AG09319 (cell line): ENCODE data around the gene SNX18.

Experiments
- DNase-seq: peaks from one replicate; pipeline ENCODE4 v3.0.0-alpha.2; 2010; ENCODE audit warnings: low read depth; ENCODE audit errors: extremely low read depth
- TF ChIP-seq, protein P1 (sequence below): IDR thresholded peaks from 2 replicates; pipeline ENCODE4 v1.5.1; 2011; ENCODE audit warnings: low read depth, mild to moderate bottlenecking, inconsistent platforms, low read length, moderate library complexity

The SNX18 gene

DNA sequence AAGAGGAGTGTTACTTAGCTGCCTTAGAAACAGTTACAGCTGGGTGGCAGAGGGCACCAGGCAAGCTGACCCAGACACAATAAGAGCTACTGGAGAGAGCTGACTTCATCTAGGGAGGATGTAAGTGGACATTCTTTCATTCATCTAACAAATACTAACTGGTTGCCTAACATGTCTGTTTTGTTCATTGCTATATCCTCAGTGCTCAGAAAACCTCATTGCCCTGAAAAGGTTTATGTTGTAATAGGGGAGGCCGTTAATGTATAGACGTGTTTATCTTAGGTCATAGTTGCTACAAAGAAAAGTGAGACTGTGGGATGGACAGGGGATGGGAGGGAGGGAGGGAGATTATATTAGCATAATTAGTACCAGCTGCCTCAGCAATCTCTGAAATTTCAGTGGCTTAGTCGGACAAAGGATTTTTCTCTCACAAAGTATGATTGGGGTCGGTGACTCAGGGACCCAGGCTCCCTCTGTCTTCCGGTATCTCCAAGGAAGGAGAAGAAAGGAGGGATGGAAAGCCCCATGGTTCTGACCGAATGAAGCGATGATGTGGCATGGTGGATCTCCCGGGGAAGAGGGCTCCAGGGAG is 2.6 kb upstream of the SNX18 start:
- no peak for DNase-seq
- TF ChIP-seq, protein P1, sequence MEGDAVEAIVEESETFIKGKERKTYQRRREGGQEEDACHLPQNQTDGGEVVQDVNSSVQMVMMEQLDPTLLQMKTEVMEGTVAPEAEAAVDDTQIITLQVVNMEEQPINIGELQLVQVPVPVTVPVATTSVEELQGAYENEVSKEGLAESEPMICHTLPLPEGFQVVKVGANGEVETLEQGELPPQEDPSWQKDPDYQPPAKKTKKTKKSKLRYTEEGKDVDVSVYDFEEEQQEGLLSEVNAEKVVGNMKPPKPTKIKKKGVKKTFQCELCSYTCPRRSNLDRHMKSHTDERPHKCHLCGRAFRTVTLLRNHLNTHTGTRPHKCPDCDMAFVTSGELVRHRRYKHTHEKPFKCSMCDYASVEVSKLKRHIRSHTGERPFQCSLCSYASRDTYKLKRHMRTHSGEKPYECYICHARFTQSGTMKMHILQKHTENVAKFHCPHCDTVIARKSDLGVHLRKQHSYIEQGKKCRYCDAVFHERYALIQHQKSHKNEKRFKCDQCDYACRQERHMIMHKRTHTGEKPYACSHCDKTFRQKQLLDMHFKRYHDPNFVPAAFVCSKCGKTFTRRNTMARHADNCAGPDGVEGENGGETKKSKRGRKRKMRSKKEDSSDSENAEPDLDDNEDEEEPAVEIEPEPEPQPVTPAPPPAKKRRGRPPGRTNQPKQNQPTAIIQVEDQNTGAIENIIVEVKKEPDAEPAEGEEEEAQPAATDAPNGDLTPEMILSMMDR, result peak; percentile 3

DNA sequence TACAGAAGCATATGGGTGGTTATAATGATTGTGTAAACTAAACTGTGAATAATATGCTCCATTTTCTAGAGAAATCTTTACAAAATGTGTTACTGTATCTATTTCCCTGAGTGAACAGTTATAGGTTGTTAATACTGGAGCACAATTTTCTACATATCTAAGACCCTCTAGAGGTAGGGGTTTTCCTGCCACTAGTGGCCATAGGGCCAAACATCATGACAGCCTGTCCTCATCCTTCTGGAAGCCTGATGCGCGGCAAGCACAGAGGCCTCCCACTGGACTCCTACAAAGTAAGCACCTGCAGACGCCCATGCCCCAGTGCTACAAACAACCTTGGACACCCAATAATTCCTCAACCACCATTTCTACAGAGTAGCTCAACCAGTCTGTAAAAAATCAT is 1.9 kb upstream of the SNX18 start:
- no peak for DNase-seq

DNA sequence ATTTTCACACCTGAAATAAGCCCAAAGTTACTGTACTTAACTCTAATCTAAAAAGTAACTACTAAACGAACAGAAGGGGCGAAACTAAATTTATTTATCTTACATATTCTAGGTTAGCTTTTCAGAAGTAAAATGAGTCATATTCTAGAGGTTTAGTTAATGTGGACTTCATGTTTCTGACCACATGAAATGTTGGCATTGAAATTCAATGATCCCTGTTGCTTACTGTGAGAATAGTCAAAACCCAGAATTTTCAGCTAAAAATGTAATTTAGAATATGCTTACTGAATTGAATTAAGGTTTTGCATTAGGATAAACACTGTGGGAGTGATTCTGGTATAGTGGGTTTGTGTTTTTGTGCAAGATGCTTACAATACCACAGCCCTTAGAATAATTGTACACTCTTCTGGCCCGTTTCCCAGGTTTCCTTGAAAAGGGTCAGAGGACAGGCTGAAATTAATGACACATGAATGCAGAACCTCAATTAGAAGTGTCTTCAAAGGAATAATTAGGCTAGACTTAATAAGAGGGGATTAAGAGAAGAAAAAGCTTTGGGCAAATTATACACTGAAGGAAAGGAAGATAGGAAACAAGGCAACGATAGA is 1.4 kb upstream of the SNX18 start:
- DNase-seq, result no peak
- TF ChIP-seq, protein P1, result no peak

More for the DNA sequence above, 1.9 kb upstream of the SNX18 start:
- TF ChIP-seq, protein P1, result no peak

DNA sequence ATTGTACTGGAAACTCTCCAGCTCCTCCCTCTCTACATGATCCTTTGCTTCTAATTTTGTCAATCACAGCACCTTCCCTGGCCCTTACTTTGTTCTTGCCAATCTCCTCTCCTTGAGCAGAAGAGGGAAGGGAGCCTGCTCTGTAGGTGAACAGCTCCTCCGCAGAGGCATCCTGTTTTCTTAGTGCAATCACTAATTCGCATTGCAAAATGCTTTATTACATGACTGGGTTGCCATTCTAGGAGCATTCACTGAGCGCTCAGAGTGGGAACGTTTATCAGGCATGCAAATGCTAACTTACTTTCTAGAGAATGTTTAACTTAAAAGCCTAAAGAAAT is 416 bp upstream of the SNX18 start:
- TF ChIP-seq, protein P1, result no peak
- DNase-seq, result no peak

DNA sequence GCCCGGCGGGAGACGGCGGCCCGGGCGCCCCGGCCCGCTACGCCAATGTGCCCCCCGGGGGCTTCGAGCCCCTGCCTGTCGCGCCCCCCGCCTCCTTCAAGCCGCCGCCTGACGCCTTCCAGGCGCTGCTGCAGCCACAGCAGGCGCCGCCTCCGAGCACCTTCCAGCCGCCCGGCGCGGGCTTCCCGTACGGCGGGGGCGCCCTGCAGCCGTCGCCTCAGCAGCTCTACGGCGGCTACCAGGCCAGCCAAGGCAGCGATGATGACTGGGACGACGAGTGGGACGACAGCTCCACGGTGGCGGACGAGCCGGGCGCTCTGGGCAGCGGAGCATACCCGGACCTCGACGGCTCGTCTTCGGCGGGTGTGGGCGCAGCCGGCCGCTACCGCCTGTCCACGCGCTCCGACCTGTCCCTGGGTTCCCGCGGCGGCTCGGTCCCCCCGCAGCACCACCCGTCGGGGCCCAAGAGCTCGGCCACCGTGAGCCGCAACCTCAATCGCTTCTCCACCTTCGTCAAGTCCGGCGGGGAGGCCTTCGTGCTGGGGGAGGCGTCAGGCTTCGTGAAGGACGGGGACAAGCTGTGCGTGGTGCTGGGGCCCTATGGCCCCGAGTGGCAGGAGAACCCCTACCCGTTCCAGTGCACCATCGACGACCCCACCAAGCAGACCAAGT is 723 bp downstream of the SNX18 start:
- TF ChIP-seq, protein P1, result no peak
- no peak for DNase-seq

DNA sequence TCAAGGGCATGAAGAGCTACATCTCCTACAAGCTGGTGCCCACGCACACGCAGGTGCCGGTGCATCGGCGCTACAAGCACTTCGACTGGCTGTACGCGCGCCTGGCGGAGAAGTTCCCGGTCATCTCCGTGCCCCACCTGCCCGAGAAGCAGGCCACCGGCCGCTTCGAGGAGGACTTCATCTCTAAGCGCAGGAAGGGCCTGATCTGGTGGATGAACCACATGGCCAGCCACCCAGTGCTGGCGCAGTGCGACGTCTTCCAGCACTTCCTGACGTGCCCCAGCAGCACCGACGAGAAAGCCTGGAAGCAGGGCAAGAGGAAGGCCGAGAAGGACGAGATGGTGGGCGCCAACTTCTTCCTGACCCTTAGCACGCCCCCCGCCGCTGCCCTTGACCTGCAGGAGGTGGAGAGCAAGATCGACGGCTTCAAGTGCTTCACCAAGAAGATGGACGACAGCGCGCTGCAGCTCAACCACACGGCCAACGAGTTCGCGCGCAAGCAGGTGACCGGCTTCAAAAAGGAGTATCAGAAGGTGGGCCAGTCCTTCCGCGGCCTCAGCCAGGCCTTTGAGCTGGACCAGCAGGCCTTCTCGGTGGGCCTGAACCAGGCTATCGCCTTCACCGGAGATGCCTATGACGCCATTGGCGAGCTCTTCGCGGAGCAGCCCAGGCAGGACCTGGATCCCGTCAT is 1.4 kb downstream of the SNX18 start:
- TF ChIP-seq, protein P1, result no peak
- DNase-seq, result no peak

DNA sequence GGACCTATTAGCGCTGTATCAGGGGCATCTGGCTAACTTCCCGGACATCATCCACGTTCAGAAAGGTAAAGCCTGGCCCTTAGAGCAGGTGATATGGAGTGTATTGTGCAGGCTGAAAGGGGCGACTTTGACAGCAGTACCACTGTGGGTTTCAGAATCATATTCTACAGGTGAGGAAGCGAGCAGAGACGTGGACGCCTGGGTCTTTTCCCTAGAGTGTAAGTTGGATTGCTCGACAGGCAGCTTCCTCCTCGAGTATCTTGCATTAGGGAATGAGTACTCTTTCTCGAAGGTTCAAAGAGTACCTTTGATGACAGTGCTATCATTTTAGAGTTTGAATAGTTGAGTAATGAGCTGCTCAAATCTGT is 1.9 kb downstream of the SNX18 start:
- DNase-seq, result no peak
- TF ChIP-seq, protein P1, result no peak
